Subcutaneous adipose tissue (tissue), 4 donors: ENCODE results near the gene KCNJ18. TPM values are rescaled to one million over a fixed set of nuclear protein-coding genes. Genes with fewer than 3 reads are reported as not detected.

Experiments
- CTCF ChIP-seq: fragments of 450-650 bp; IDR thresholded peaks from one replicate; pipeline ENCODE4 v1.5.1; 2016; ENCODE audit warnings: low read depth, mild to moderate bottlenecking, control low read depth, antibody characterized with exemption, moderate library complexity
- total RNA-seq, 4 donors: library from RNA; depleted of rRNA; stranded (reverse); fragments of >200 nt; gene quantifications; one replicate each; pipeline ENCODE4 v1.1.0, GENCODE V29; 2016

The KCNJ18 gene
- total RNA-seq, 4 donors from 2014 or later, result not detected

DNA sequence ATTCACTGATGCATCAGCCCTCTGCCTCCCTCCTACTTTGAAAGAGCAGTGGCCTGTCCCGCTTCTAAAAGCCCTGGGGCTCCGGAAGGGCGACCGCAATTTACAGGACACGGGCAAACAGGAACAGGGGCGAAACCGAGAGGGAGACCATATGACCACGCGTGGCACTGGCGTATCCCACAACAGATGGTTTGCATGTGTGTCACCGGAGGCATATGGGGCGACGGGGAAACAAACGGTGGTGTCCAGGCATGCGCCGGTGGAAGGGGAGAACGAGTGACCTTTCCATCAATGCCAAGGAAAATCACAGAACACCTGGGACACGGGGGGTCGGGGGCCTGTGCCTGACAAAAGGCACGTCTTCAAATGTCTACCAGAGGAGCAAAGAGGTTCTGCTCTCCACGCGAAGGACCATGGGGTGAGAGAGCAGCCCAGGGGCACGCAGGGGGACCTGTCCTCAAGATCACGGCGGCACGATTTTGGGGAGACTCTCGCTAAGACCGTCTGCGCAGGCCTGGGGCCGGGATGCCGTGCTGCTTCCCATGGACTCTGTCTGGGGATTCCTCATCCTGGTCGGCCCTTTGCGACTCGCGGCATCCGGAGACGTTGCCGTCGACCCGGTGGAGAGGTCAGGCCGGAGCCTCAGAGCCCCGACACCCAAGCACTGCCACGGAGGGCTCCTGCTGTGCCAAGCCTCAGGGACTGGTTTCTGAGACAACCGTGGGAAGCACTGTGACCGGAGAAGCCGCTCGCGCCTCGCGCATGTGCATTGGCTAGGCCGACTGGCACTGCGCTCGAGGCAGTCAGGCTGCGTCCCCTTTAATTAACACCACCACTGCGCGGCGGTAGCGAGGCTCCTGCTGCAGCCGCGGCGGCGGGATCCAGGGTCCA lies 12.8 kb upstream of the KCNJ18 start:
- TF ChIP-seq CTCF, result no peak

DNA sequence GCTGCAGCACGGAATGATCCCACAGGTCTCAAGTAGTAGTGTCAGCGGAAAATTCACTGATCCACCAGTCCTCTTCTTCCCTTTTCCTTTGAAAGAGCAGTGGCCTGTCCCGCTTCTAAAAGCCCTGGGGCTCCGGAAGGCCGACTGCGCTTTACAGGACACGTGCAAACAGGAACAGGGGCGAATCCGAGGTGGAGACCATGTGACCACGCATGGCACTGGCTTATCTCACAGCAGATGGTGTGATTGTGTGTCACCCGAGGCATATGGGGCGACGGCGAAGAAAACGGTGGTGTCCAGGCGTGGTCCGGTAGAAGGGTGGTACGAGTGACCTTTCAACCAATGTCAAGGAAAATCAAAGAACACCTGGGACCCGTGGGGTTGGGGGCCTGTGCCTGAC lies 12.0 kb upstream of the KCNJ18 start:
- no peak for TF ChIP-seq CTCF

DNA sequence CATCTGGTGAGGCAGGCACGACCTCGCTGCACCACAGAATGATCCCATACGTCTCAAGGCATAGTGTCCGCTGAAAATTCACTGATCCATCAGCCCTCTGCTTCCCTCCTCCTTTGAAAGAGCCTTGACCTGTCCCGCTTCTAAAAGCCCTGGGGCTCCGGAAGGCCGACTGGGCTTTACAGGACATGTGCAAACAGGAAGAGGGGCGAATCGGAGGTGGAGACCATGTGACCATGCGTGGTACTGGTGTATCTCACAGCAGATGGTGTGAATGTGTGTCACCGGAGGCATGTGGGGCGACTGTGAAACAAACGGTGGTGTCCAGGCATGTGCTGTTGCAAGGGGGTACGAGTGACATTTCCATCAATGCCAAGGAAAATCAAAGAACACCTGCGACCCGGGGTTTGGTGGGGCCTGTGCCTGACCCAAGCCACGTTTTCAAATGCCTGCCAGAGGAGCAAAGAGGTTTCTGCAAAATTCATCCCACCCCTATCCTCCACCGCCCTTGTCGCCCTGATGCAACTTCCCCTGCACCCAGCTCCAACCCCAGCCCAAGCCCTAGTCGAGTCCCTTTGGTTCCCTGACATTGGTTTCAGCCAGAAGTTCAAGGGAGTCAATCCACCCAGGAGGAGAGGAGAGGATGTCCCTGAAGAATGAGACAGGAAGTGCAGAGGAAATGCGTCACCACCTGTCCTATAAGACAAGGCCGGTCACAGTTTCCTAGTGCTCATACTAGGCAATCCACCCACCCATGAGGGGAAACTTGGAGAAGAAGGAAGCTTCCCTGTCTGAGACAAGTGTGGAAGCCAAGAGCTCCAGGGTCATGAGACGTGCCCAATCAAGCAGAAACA lies 5.9 kb upstream of the KCNJ18 start:
- TF ChIP-seq CTCF, result no peak

- no peak for TF ChIP-seq CTCF
Measured at GRCh38 chr17:21687136-21687953, 5.0 kb upstream of the KCNJ18 start.

- TF ChIP-seq CTCF, result no peak
Measured at GRCh38 chr17:21688293-21688949, 3.9 kb upstream of the KCNJ18 start.

- TF ChIP-seq CTCF, result no peak
Measured at GRCh38 chr17:21689604-21690003, 2.7 kb upstream of the KCNJ18 start.
